Hypothalamus (tissue), 51 donors: Measurements from ENCODE around the gene ARHGAP21.
"Not testable (repeated sequence)": the region's sequence is repeated elsewhere in the genome, so short reads cannot be mapped to it uniquely, and the experiment has no call there.

ENCODE experiments used
- DNase-seq, 51 donors: peaks; one replicate each; lab custom pipeline; 2025; lab: John Stamatoyannopoulos, UW

ARHGAP21 gene

GRCh38 chr10:24643679-24644209 lies 79.9 kb downstream of the ARHGAP21 start:
- DNase-seq = no peak

GRCh38 chr10:24642921-24643678 lies 80.6 kb downstream of the ARHGAP21 start:
- peak in 1 of 51 donors; percentile 40 for DNase-seq

GRCh38 chr10:24639124-24639523 lies 84.6 kb downstream of the ARHGAP21 start:
- no peak for DNase-seq

GRCh38 chr10:24625778-24626177 lies 97.9 kb downstream of the ARHGAP21 start:
- no peak for DNase-seq

- no peak for DNase-seq
Observed at GRCh38 chr10:24623383-24623782, 100.3 kb downstream of the ARHGAP21 start.

- DNase-seq = peak in 1 of 51 donors; percentile 55
Observed at GRCh38 chr10:24622781-24623301, 100.8 kb downstream of the ARHGAP21 start.

- not testable (repeated sequence) for DNase-seq
Observed at GRCh38 chr10:24621035-24621795, 102.5 kb downstream of the ARHGAP21 start.

- DNase-seq = not testable (repeated sequence)
Observed at GRCh38 chr10:24619994-24620310, 103.7 kb downstream of the ARHGAP21 start.

DNA sequence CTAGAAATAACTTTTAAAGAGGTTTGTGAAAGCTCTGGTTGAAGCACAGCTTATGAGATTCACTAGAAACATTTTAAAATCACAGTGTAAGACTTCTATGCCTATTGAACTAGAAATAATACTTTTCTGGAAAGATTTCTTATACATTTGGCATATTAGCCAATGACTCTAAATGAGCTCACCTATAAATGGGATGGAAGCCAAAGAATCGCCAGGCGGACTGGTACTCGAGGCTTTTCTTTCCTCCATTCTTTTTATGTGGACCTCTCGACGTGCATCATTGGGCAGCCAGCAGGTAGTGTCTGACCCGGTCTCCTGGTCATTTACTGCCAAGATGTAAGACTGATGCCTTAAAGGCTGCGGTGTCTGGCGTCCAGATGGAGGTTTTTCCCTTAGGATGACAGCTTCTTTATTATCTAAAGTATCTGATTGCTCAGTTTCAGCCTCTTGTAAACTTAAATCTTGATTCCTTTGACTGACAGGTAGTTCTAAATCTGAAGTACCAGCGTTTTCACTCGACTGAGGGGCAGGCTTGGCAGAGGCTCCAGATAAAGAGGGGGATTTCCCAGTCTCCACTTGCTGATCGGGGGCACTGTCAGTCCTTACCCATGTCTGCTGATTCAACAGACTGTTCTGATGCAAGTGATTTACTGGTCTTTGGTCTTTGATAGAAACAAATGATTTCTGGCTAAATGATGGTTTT lies 104.2 kb downstream of the ARHGAP21 start:
- peak in 1 of 51 donors; percentile 13 for DNase-seq

DNA sequence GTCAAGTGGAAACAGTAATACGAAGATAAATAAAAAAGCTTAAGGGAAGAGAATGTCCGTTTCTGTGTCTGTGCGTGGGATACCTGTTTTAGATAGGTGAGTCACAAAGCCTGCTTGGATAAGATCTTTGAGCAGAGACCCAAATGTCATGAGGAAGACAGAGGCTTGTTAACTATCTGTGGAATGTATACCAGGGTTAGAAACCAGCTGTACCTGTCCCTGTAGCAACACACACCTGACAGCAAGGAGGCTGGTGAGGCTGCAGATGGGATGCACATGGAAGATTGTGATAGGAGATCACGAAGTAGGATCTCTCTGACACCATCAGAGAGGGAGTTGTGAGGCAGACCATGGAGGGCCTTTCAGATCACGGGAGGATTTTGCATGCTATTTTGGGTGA lies 105.3 kb downstream of the ARHGAP21 start:
- peak in 2 of 51 donors; percentile 41 to 57 for DNase-seq

DNA sequence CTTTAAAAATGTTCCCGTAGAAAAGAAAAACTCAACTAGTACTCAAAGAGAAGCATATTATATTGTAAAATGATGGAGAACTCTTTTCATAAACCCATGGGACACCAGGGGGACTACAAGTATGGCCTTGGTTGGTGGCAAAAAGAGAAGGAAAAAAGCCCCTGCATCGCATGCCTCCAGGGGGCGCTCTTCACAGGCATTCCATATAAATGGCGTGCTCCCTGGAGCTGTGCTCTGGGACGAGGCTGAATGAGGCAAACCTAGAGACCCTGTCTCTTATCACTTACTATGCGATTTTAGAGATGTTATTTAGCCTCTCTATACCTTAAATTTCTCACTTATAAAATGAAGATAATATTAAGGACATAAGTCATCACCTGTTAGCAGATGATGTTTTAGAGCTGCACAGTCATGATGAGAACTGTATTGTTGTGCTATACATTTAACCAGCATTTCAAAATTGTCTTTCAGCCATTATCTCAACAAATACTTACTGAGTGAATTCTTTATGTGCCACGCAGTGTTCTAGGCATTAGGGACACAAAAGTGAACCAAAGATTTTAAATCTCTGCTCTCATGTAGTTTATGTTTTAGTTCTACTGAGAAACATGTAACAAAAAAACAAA lies 105.8 kb downstream of the ARHGAP21 start:
- DNase-seq = peak in 24 of 51 donors; percentile 3 to 66 (median 24)

DNA sequence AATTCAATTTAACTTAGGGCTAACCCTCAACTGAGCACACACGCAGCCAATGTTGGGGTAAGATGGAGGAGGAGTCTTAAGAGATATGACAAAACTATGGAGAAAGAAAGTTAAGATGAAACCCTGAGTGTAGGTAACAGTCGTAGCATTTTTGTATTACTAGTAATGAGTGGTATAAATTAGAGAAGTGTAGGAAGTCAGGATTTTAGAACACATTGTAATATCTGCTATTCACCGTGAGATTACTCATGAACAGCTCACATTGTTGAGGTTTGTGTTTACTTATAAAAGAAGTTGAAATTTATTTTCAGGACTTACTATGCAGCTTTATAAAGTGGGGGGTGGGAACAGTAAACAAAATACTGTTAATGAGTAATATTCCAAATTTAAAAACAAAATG lies 107.2 kb downstream of the ARHGAP21 start:
- no peak for DNase-seq

DNA sequence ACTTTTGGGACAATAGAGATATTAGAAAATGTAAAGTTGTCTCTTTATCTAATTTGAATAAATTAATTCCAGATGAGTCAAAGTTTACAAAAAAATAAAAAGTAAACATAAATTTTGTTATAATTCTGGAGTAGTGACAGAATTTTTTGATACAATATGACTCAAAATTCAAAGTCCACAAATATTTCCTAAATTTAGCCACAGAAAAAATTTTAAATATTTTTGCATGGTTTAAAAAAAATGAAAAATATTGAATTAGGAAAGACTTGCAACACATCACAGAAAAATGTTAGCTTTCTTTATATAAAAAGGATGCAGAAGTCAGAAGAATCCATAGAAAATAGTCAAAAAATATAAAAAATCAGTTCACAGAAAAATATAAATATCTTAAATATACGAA lies 117.7 kb downstream of the ARHGAP21 start:
- DNase-seq = no peak

GRCh38 chr10:24605141-24605540 lies 118.5 kb downstream of the ARHGAP21 start:
- DNase-seq = no peak

DNA sequence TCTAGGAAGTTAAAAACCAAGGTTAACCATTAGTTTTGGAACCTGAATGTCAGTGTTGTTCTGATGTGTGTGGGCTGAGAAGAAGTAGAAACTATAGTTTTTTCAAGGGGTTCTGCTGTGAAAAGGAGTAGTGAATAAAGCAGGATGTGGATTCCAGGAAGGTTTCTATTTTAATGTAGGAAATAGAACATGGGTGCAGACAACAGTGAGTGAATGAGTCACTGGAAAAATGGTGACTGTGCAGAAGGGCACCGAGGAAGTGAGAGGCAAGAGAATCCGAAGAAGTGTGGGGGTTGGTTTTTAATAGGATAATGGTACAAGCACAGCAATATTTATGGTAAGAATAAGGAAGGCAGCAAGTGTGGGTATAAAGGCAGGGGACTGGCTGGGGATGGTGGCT lies 120.4 kb downstream of the ARHGAP21 start:
- DNase-seq = no peak

DNA sequence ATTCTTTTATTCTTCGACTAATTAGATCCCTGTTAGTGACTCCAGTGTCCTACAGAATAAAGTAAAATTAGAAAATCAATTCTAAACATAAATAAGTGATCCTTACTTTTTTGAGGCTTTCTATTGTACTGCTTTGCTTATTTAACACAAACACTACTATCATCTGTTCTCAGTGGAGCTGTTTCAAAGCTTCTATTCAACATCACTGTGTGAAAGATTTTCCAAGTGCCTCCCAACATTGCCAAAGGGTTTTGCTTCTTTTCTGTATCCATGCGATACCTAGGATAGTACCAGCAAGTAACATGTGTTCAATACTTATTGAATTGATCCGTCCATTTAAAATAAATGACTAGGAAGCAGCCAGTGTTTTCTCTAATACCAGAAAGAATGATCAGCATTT lies 125.7 kb downstream of the ARHGAP21 start:
- DNase-seq = no peak

DNA sequence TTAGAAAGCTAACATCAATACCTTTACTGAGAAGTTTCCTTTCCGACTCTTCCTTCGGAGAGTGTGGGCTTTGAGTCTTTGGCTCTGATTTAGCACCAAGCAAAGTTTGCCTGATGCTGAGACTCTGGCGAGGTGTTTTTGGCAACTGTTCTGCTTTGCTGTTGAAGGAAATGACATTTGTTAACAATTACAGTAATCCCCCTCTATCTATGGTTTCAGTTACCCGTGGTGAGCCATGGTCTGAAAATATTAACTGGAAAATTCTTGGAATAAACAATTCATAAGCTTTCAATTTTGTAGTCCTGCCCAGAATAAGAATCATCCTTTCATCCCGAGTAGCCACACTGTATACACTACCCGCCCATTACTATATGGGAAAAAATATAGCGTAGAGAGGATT lies 126.3 kb downstream of the ARHGAP21 start:
- DNase-seq = no peak

- no peak for DNase-seq
Observed at GRCh38 chr10:24596217-24596930, 127.3 kb downstream of the ARHGAP21 start.

DNA sequence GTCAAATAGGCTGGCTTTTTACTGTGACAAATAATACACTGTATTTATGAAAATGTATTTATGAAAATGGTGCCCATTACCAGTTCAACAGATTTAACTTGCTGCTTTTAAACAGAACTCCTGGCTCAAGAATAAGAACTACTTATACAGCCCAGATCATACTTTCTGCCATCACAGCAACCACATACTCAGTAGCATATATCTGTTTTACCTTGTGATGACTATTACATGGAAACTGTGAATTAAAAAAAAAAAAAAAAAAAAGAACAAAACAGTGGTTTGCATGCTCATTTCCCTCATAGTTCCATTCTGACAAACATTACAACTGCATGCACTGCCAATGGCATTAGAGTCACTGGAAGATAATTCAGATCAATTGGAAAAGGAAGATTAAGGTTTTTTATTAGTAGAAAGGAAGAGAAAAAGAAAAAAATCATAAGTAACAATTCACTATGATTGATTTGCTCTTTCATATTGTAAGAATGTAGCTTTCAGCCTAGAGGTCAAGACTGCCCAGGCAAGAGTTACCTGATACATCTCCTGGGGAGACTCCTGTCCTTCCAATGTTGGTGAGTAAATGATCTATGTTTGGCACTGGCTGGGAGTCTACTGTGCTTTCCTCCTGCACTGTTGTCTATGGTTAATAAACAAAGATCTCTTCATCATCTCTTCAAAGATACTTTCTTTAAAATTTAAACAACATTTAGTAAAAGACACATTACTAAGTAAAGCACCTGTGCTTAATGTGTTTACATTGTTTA lies 132.8 kb downstream of the ARHGAP21 start:
- DNase-seq = no peak
